NCI-H187 treated with DMSO at 0.1 percent for 48 hours (cell line): Measurements from ENCODE around the gene ERC1.
"Not testable (repeated sequence)": the region's sequence is repeated elsewhere in the genome, so short reads cannot be mapped to it uniquely, and the experiment has no call there.

Experiments
- DNase-seq: peaks from one replicate; lab custom pipeline; 2025; lab: John Stamatoyannopoulos, UW

The ERC1 gene

DNA sequence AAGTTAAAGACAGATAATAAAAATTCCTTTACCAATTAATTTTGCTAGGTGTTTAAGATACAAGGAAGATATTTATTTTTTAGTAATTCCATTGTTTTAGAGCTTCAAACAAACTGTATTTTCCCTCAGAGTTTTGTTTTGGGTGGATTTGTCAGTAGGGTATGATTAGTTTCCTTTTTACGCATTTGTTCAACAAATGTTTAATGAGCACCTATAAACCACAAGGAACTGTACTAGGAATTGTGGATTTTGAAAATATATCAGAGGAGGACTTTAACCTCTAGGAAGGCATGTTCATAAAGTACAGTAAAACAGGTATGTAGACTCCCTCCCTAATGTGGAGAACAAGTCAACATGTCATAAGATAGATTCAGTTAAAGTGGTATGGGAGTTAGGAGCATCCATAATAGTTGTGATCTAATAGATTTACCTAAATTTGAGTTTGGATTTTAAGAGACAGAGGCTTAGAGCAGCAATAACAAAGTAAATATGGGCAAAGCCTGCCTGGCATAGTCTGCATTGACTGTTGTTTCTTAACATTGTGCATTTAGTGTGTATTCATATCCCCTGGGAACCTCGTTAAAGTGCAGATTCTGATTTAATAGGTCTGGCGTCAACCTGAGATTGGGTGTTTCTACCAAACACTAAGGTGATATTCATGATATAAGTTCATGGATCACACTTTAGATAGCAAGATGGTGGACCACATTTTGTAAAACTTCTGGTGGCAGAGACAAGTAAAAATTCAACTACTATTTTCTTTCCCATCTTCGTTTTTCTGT is 232.0 kb downstream of the ERC1 start:
- no peak for DNase-seq

DNA sequence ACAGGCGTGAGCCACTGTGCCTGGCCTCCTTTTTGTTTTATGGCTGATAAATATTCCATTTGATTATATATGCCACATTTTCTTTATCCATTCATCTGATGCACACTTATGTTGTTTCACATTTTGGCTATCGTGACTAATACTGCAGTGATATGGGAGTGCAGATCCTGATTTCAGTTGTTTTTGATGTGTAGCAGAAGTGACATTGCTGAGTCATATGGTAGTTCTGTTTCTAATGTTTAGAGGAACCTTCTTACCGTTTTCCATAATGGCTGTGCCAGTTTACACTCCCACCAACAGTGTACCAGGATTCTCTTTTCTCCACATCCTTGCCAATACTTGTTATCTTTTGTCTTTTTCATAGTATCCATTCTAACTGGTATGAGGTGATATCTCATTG is 235.9 kb downstream of the ERC1 start:
- no peak for DNase-seq

DNA sequence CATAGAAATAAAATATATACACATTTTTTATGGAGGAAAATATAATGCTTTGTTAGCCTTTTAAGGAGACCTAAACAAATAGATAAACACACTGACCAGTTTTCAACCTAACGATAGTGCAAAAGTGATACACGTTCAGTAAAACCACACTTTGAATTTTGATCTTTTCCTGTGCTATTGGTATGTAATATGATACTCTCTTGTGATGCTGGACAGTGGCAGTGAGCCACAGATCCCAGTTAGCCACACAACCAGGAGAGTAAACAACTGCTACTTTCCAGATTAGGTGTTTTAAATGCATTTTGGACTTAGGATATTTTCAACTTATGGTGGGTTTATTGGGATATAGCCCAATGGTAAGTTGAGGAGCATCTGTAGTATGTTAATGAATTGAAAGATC is 243.1 kb downstream of the ERC1 start:
- DNase-seq: no peak

- DNase-seq: no peak
Measured at GRCh38 chr12:1246637-1247036, 255.6 kb downstream of the ERC1 start.

- DNase-seq: no peak
Measured at GRCh38 chr12:1250641-1251040, 259.6 kb downstream of the ERC1 start.

DNA sequence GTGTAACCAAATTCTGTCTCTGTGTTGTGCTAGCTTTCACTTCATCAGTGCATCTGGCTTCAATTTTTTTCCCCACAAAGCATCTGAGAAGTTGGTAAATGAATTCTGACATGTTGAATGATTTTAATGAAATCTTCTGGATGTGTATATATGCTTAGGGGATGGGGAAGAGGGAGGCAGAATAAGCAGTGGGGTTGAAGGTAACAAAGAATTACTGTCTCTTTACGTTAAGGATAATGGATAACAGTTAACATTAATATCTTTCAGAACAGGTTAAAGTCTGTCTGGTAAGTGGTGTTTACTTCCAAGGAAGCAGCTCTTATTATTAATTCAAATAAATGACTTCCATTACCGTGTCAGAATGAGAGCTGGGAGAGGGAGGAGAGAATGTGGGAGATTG is 261.7 kb downstream of the ERC1 start:
- no peak for DNase-seq

DNA sequence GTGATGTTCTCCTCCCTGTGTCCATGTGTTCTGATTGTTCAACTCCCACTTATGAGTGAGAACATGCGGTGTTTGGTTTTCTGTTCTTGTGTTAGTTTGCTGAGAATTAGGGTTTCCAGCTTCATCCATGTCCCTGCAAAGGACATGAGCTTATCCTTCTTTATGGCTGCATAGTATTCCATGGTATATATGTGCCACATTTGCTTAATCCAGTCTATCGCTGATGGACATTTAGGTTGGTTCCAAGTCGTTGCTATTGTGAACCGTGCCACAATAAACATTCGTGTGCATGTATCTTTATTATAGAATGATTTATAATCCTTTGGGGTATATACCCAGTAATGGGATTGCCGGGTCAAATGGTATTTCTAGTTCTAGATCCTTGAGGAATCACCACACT is 264.1 kb downstream of the ERC1 start:
- not testable (repeated sequence) for DNase-seq

DNA sequence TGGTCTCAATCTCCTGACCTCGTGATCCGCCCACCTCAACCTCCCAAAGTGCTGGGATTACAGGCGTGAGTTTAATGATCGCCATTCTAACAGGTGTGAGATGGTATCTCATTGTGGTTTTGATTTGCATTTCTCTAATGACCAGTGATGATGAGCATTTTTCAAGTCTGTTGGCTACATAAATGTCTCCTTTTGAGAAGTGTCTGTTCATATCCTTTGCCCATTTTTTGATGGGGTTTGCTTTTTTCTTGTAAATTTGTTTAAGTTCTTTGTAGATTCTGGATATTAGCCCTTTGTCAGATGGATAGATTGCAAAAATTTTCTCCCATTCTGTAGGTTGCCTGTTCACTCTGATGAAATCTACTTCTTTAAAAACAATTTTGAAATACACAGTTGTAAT is 264.8 kb downstream of the ERC1 start:
- DNase-seq: not testable (repeated sequence)

- no peak for DNase-seq
Measured at GRCh38 chr12:1256285-1256684, 265.3 kb downstream of the ERC1 start.

DNA sequence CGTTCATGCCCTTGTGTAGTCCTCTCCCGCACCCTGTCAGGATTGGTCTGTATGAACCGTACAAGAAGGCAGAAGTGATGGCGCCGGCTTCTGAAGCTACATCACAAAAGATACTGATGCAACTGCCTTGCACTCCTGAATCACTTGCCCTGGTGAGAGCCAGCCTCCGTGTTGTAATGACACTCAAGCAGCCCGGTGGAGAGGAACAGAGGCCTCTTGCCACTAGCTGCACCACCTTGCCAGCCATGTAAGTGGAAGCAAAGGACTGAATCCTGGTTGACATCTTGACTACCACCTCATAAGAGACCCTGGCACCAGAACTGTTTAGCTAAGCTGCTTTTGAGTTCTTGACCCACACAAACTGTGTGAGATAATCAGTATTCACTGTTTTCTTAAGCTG is 266.0 kb downstream of the ERC1 start:
- DNase-seq: no peak

DNA sequence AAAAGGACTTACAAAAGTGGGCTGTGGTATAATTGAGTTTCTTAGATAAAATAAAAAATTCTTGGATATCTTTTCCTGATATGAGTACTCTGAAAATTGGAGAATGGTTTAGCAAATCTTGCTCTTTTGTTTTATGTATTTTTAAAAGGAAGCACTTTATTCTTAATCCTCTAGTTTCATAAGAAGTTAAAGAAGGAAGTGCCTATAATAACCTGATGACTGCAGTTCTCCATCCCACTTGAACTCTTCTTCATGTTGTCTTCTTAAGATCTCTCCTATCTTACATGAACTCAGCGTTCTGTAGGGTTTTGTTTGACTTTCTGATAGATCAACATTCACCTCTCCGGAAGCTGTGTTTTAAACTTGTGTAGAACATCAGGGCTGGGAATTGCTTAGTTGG is 271.0 kb downstream of the ERC1 start:
- no peak for DNase-seq

- no peak for DNase-seq
Measured at GRCh38 chr12:1267243-1267642, 276.2 kb downstream of the ERC1 start.

DNA sequence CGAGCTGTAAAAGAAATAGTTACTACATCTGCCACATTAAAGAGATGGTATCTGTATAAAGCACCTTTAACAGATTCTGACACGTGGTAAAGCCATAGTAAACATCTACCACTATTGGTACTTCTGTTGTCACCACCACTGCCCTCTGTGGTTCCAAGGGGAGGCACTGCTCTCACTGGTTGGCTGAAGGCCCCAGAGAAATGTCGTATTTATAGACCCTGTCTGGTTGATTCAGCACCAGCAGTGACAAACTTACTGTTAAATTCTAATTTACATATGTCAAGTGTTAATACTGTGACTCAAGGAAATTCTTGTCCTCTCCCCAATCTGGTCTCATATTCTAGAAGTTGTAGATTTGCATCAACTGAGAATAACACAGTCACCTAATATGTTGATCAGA is 281.1 kb downstream of the ERC1 start:
- no peak for DNase-seq

DNA sequence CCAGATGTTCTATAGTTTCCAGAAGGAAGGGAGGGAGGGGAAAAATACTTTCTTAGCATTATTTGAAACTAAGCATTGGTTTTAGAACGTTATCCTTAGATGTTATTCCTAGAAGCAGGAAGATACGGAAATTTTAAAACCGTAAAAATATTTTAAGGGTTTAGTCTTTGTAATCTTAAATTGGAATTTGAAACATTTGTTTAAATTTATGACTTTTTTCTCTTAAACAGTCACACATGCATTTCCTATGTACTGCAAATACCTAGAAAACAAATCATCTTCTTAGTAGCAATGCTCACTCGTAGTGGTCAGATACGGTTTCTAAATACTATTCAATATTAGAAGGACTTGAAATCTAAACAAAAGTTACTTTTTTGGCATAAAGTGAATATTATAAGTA is 282.0 kb downstream of the ERC1 start:
- no peak for DNase-seq

DNA sequence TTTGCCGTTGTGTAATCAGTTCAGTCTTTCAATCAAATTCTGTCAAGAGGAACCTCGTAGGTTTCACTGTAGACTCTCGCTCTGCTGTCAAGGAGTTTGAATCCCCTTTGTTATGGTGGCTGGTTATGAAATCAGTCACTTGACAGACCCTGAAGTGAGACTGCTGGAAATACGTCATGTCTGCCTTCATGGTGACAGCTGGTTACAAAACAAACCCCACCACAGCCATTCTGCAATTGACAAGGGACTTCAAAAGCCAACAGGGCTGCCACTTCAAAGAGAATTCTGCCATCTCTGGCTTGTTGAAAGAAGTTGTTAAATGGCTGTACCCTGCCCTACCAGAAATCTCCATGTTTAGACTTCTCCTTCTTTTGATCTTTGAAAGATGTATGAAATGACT is 286.9 kb downstream of the ERC1 start:
- DNase-seq: no peak

DNA sequence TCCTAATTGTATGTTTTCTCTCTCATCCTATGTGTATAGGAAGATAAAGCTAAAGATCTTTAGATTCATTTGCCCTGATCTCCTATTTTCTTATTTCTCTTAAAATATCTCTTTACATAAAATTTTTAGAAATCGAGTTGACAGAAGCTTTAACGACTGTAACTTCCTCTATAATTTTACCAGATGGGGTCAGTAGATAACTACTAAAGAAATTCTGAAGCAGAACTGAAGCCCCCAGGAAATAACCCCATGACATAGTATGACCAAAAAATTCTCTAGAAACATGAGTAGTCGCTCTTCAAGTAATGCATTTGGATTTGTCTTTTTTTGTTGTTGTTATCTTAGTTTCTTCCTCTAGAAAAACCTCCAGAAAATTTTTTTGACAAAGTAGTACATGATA is 288.0 kb downstream of the ERC1 start:
- no peak for DNase-seq

DNA sequence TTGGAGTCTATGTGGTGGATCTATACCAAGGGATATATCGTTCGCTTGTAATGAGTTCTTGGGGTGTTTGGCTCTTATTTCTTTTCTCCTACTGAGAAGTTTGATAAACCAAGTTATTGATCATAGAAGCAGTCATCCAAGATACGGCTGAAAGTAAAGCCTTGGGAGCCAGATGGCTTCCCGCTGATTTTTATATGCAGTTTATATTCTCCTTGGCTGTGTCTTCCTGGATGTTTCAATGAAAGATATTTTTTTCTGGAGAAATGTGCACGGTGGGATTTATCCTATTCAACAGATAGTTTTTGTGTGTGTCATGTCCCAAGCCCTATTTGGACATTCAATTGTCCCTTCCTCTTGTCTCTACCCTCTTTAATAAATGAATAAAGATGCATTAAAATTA is 289.0 kb downstream of the ERC1 start:
- DNase-seq: no peak

GRCh38 chr12:1281683-1282366 is 290.8 kb downstream of the ERC1 start:
- DNase-seq: no peak

GRCh38 chr12:1282670-1283315 is 291.8 kb downstream of the ERC1 start:
- no peak for DNase-seq

DNA sequence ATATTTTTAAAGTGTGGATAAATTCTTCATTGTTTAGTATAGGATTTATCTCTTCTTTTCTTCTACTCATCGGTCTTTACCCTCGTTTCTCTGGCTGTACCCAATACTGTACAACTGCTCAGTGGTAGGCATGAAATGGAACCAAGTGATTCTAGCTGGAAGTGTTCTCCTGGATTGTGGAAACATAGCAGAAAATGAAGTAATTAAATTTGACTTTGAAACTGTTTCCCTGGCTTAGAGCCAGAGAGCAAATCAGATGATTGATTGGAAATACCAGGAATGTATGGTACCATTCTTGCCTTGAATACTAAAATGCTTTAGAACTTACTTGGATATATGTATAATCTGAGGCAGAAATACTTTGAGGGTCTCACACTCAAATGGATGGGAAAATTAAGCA is 292.3 kb downstream of the ERC1 start:
- DNase-seq: no peak

DNA sequence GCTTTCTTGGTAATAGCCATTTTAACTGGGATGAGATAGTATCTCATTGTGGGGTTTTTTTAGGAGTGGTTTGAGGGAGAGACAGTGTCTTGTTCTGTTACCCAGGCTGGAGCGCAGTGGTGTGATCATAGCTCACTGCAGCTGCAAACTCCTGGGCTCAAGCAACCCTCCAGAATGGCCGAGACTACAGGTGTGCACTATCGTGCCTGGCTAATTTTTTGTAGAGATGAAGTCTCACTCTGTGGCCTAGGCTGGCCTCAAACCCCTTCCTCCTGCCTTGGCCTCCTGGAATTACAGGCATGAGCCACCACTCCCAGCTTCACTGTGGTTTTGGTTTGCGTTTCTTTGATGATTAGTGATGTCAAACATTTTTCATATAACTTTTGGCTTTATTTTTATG is 293.6 kb downstream of the ERC1 start:
- no peak for DNase-seq

DNA sequence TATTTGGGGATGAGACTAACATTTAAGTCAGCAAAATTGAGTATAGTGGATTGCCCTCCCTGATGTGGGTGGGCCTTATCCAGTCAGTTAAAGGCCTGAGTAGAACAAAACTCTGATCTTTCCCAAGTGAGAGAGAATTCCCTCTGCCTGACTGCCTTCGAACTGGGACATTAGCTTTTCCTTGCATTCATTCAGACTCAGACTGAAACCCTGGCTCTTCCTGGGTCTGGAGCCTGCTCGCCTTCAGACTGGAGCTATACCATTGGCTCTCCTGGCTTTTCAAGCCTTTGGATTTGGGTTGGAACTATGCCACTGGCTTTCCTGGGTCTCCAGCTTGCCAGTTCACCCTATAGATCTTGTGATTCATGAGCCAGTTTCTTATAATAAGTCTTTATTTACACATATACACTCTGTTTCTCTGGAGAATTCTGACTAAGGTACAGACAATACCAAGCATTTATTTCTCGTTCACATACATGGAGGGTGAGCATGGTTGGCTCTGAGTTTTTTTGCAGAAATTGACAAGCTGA is 296.5 kb downstream of the ERC1 start:
- no peak for DNase-seq

DNA sequence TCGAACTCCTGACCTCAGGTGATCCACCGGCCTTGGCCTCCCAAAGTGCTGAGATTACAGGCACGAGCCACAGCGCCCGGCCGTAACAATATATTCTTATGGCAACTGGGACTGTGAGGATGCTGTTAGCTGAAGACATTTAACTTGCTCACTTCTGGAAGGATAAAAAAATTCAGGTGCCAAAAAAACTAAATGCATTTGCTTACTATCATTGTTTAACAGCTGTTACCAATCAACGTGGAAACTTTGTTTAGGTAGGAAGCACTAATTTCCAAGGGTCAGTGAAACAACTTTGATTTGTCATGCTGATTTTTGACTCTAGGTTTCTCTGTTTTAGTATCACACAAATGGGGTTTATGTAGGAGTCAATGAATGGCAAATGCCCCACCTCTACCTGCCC is 297.3 kb downstream of the ERC1 start:
- DNase-seq: no peak
